Transverse colon (tissue), 4 donors: ENCODE data around the gene UQCC3. TPM values are rescaled to one million over a fixed set of nuclear protein-coding genes. Genes with fewer than 3 reads are reported as not detected.

Source experiments
- DNase-seq: peaks from one replicate; pipeline ENCODE4 v3.0.0-alpha.2; 2019
- H3K27ac ChIP-seq, 4 donors: fragments of 200-600 bp; sonication (generic); 2 replicates each; pipeline ENCODE4 v1.5.1; 2016 to 2018; ENCODE audit warnings: inconsistent platforms in 4 of 4
- H3K27me3 ChIP-seq: fragments of 200-600 bp; sonication (generic); 2 replicates; pipeline ENCODE4 v1.5.1; 2017; ENCODE audit warnings: inconsistent platforms
- H3K36me3 ChIP-seq, 4 donors: fragments of 200-600 bp; sonication (generic); 2 replicates each; pipeline ENCODE4 v1.5.1; 2017 to 2019; ENCODE audit warnings: inconsistent platforms in 4 of 4
- H3K4me1 ChIP-seq, 4 donors: fragments of 200-600 bp; sonication (generic); 2 replicates each; pipeline ENCODE4 v1.5.1; 2017 to 2020; ENCODE audit warnings: inconsistent platforms in 4 of 4
- H3K4me3 ChIP-seq, 4 donors: fragments of 200-600 bp; sonication (generic); 1 replicate in 1 of 4; 2 replicates in 3 of 4; pipeline versions ENCODE4 v1.5.1 to v1.6.1; 2017 to 2019; ENCODE audit warnings: inconsistent platforms in 4 of 4
- H3K9me3 ChIP-seq, 2 donors: fragments of 200-600 bp; sonication (generic); 2 replicates each; pipeline ENCODE4 v1.5.1; 2017 to 2019; ENCODE audit warnings: inconsistent platforms in 2 of 2
- CTCF ChIP-seq, 5 experiments: fragments of 200-600 bp in 3 of 5; fragments of 450-650 bp in 2 of 5; sonication (generic) in 3 of 5; IDR thresholded peaks; 1 replicate in 2 of 5; 2 replicates in 3 of 5; pipeline ENCODE4 v1.5.1; 2016 to 2017; ENCODE audit warnings: antibody characterized with exemption in 5 of 5, inconsistent platforms in 3 of 5, mild to moderate bottlenecking in 2 of 5, moderate library complexity in 1 of 5
- EP300 ChIP-seq: sonication (generic); formaldehyde crosslinking; IDR thresholded peaks from one replicate; pipeline ENCODE4 v1.6.1; 2017; ENCODE audit warnings: antibody characterized with exemption, low read depth
- POLR2A ChIP-seq: fragments of 450-650 bp; IDR thresholded peaks from one replicate; pipeline ENCODE4 v1.6.1; 2016; ENCODE audit warnings: antibody characterized with exemption, mild to moderate bottlenecking, moderate library complexity
- POLR2AphosphoS5 ChIP-seq, 3 donors: sonication (generic); formaldehyde crosslinking; IDR thresholded peaks; one replicate each; pipeline ENCODE4 v1.6.1; 2016; ENCODE audit warnings: antibody characterized with exemption in 3 of 3
- WGBS, 2 donors: methylation state at CpG; one replicate each; pipeline ENCODE4 v1.1.5; 2018; ENCODE audit warnings: low coverage in 1 of 2; 5-methylcytosine and 5-hydroxymethylcytosine counted together
- in situ Hi-C, 4 donors: fragments of 200-750 bp; cut with MboI; loops; one replicate each; pipeline versions ENCODE4 v1.15.0 to v1.15.1; 2017; ENCODE audit warnings: low sequenced_read_pairs in 3 of 4, low pct_ligation_motif_present in 1 of 4, low pct_unique_long_range_greater_than_20kb in 1 of 4
- intact Hi-C: fragments of 100-400 bp; cut with DNase I; formaldehyde crosslinking; loops from one replicate; pipeline ENCODE4 v1.15.1; 2023; ENCODE audit warnings: low total_unique reads
- total RNA-seq, 4 donors: library from RNA; depleted of rRNA; stranded (reverse); fragments of >200 nt; gene quantifications; one replicate each; pipeline ENCODE4 v1.1.0, GENCODE V29; 2016

UQCC3 gene
- total RNA-seq, 4 donors from 2014 or later: 6.4 to 26.2 (median 15.3) TPM

GRCh38 chr11:62665075-62665598 is 6.3 kb upstream of the UQCC3 start, which contains the start of the genes C11orf98 and CSKMT:
TSS of gene C11orf98 (minus strand) at chr11:62665210. CDS start at chr11:62665169, 41 bp downstream.
TSS of gene CSKMT (plus strand) at chr11:62665312. CDS start at chr11:62665880, 568 bp downstream.
- intact Hi-C loops (no loop called here), in situ Hi-C loops (no loop called here)

GRCh38 chr11:62665599-62666258 is 5.7 kb upstream of the UQCC3 start:
- in situ Hi-C loops: no loop called here
- peak; percentile 54 for DNase-seq
- no peaks in the 10 kb centered on the region for H3K27me3 ChIP-seq
- H3K27ac ChIP-seq: peak overlapping the region; percentile 93 to 97 (median 94)
- intact Hi-C loops: no loop called here
- H3K36me3 ChIP-seq: peaks cover 0 to 6% (median 0%) of the 10 kb centered on the region in 4 donors
- WGBS, 2 donors: 2% methylated on average over 39 of the region's 39 CpGs; no CpG with 5 or more reads in 1 of the 2 donors
- H3K4me1 ChIP-seq: peaks cover 18 to 56% (median 43%) of the 10 kb centered on the region in 4 donors
- no peak for TF ChIP-seq POLR2AphosphoS5 (IDR thresholded peaks at IDR 0.05)
- no peak for TF ChIP-seq EP300
- TF ChIP-seq CTCF (IDR thresholded peaks at IDR 0.05): no peak
- TF ChIP-seq POLR2A: no peak
- no peaks in the 10 kb centered on the region for H3K9me3 ChIP-seq
- peak overlapping the region; percentile 55 to 77 (median 68) for H3K4me3 ChIP-seq

More at GRCh38 chr11:62665075-62665598, 6.3 kb upstream of the UQCC3 start, which contains the start of the genes C11orf98 and CSKMT:
- H3K27ac ChIP-seq: peak within 1 kb of the TSS; percentile 93 to 97 (median 94)
- no peaks in the 10 kb centered on the region for H3K27me3 ChIP-seq
- DNase-seq: peak; percentile 97
- TF ChIP-seq EP300: no peak
- peak; percentile 98 to 100 (median 100) for TF ChIP-seq POLR2AphosphoS5 (IDR thresholded peaks at IDR 0.05)
- TF ChIP-seq POLR2A: peak; percentile 99
- no peak for TF ChIP-seq CTCF (IDR thresholded peaks at IDR 0.05)
- peak within 1 kb of the TSS; percentile 55 to 77 (median 72) for H3K4me3 ChIP-seq
- peaks cover 18 to 50% (median 37%) of the 10 kb centered on the region in 4 donors for H3K4me1 ChIP-seq
- H3K36me3 ChIP-seq: peaks cover 0 to 6% (median 0%) of the 10 kb centered on the region in 4 donors
- WGBS, 2 donors: 0% methylated on average over 44 of the region's 47 CpGs; no CpG with 5 or more reads in 1 of the 2 donors
- no peaks in the 10 kb centered on the region for H3K9me3 ChIP-seq

- WGBS, 2 donors: 29% methylated on average over 15 of the region's 16 CpGs; no CpG with 5 or more reads in 1 of the 2 donors
- Histone ChIP-seq H3K27ac (peak overlapping the region; percentile 93 to 97 (median 94)), H3K27me3 (no peaks in the 10 kb centered on the region), H3K36me3 (peaks cover 0 to 6% (median 0%) of the 10 kb centered on the region in 4 donors), H3K9me3 (no peaks in the 10 kb centered on the region), H3K4me1 (peaks cover 21 to 61% (median 48%) of the 10 kb centered on the region in 4 donors), H3K4me3 (peak overlapping the region; percentile 55 to 77 (median 68))
- TF ChIP-seq POLR2AphosphoS5 (IDR thresholded peaks at IDR 0.05): no peak
- TF ChIP-seq POLR2A: no peak
- no peak for TF ChIP-seq EP300
- no peak for TF ChIP-seq CTCF (IDR thresholded peaks at IDR 0.05)
- intact Hi-C loops: no loop called here
- no peak for DNase-seq
- in situ Hi-C loops: no loop called here
These were observed 5.1 kb upstream of the UQCC3 start for GRCh38 chr11:62666259-62666926.

GRCh38 chr11:62667460-62667859 is 4.0 kb upstream of the UQCC3 start:
- intact Hi-C loops (no loop called here), in situ Hi-C loops (no loop called here)
- WGBS, 2 donors: 50 to 66% methylated on average over 1 to 2 of the region's 2 CpGs
- Histone ChIP-seq H3K36me3 (peaks cover 0 to 6% (median 0%) of the 10 kb centered on the region in 4 donors), H3K4me3 (no peak overlapping the region), H3K27ac (peak overlapping the region in 2 of 4 donors; percentile 5 to 9), H3K27me3 (no peaks in the 10 kb centered on the region), H3K4me1 (peaks cover 21 to 61% (median 48%) of the 10 kb centered on the region in 4 donors), H3K9me3 (no peaks in the 10 kb centered on the region)
- TF ChIP-seq EP300: no peak
- TF ChIP-seq POLR2A: no peak
- TF ChIP-seq CTCF (IDR thresholded peaks at IDR 0.05): no peak
- TF ChIP-seq POLR2AphosphoS5 (IDR thresholded peaks at IDR 0.05): no peak
- no peak for DNase-seq
